Tibial nerve (tissue), 4 donors: ENCODE measurements around the gene GDI2. TPM values are rescaled to one million over a fixed set of nuclear protein-coding genes. Genes with fewer than 3 reads are reported as not detected.

Experiments used
- DNase-seq, 2 donors: peaks; one replicate each; pipeline ENCODE4 v3.0.0-alpha.2; 2019; ENCODE audit warnings: low spot score in 2 of 2
- H3K27ac ChIP-seq, 4 donors: fragments of 200-600 bp; sonication (generic) in 3 of 4; one replicate each; pipeline ENCODE4 v1.5.1; 2017 to 2019; ENCODE audit warnings: mild to moderate bottlenecking in 1 of 4
- H3K27me3 ChIP-seq, 2 donors: fragments of 200-600 bp; sonication (generic) in 1 of 2; one replicate each; pipeline versions ENCODE4 v1.5.1 to v1.6.0; 2017 to 2019
- H3K36me3 ChIP-seq, 3 donors: fragments of 200-600 bp; sonication (generic); one replicate each; pipeline ENCODE4 v1.5.1; 2018 to 2019
- H3K4me1 ChIP-seq, 4 donors: fragments of 200-600 bp; sonication (generic) in 3 of 4; one replicate each; pipeline ENCODE4 v1.5.1; 2017 to 2019
- H3K4me3 ChIP-seq, 4 donors: fragments of 200-600 bp; sonication (generic) in 3 of 4; one replicate each; pipeline ENCODE4 v1.5.1; 2017 to 2019; ENCODE audit warnings: mild to moderate bottlenecking in 1 of 4, moderate library complexity in 1 of 4
- H3K9me3 ChIP-seq, 4 donors: fragments of 200-600 bp; sonication (generic) in 3 of 4; one replicate each; pipeline ENCODE4 v1.5.1; 2017 to 2019
- EP300 ChIP-seq, 2 donors: sonication (generic); formaldehyde crosslinking; IDR thresholded peaks; one replicate each; pipeline ENCODE4 v1.6.1; 2017; ENCODE audit warnings: antibody characterized with exemption in 2 of 2, mild to moderate bottlenecking in 1 of 2
- POLR2A ChIP-seq, 2 donors: fragments of 450-650 bp; IDR thresholded peaks; one replicate each; pipeline ENCODE4 v1.6.1; 2017; ENCODE audit warnings: antibody characterized with exemption in 2 of 2, mild to moderate bottlenecking in 2 of 2, moderate library complexity in 2 of 2
- WGBS, 2 donors: methylation state at CpG; one replicate each; pipeline ENCODE4 v1.1.5; 2018; 5-methylcytosine and 5-hydroxymethylcytosine counted together
- total RNA-seq, 4 donors: library from RNA; depleted of rRNA; stranded (reverse); fragments of >200 nt; gene quantifications; one replicate each; pipeline ENCODE4 v1.1.0, GENCODE V29; 2016
- TF ChIP-seq, protein P1 (sequence below), 5 experiments: fragments of 200-600 bp in 3 of 5; fragments of 450-650 bp in 2 of 5; sonication (generic) in 3 of 5; IDR thresholded peaks; one replicate each; pipeline ENCODE4 v1.5.1; 2016 to 2019; ENCODE audit warnings: antibody characterized with exemption in 5 of 5, mild to moderate bottlenecking in 3 of 5, moderate library complexity in 2 of 5

GDI2 gene
- total RNA-seq, 4 donors from 2014 or later, result 175 to 225 (median 199) TPM

DNA sequence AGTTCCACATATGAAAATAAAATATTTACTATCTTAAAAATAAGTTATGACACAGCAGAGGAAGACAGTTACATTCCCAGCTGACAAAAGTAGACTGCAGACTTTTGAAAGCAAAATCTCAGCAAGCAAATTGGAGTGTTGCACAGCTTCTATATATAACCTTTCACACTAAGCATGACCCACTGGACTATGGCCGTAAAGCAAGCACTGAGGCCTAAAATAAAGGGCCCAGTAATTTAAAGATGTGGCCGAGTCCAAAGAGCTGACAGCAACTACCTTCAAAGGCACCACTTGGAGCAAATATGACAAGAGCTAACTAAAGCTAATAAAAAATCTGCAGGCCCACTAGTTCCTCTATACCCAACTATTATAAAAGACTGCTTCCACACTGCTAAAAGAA is 6.5 kb downstream of the GDI2 start:
- Histone ChIP-seq H3K36me3 (no peaks in the 10 kb centered on the region), H3K4me1 (peaks cover 0 to 66% (median 28%) of the 10 kb centered on the region in 4 donors), H3K9me3 (no peaks in the 10 kb centered on the region), H3K4me3 (no peak overlapping the region), H3K27ac (no peak overlapping the region), H3K27me3 (no peaks in the 10 kb centered on the region)
- WGBS, 2 donors, result 30 to 34% methylated on average over 2 of the region's 2 CpGs
- no peak for DNase-seq
- TF ChIP-seq POLR2A (IDR thresholded peaks at IDR 0.05) (no peak), EP300 (IDR thresholded peaks at IDR 0.05) (no peak)
- TF ChIP-seq, protein P1, sequence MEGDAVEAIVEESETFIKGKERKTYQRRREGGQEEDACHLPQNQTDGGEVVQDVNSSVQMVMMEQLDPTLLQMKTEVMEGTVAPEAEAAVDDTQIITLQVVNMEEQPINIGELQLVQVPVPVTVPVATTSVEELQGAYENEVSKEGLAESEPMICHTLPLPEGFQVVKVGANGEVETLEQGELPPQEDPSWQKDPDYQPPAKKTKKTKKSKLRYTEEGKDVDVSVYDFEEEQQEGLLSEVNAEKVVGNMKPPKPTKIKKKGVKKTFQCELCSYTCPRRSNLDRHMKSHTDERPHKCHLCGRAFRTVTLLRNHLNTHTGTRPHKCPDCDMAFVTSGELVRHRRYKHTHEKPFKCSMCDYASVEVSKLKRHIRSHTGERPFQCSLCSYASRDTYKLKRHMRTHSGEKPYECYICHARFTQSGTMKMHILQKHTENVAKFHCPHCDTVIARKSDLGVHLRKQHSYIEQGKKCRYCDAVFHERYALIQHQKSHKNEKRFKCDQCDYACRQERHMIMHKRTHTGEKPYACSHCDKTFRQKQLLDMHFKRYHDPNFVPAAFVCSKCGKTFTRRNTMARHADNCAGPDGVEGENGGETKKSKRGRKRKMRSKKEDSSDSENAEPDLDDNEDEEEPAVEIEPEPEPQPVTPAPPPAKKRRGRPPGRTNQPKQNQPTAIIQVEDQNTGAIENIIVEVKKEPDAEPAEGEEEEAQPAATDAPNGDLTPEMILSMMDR (IDR thresholded peaks at IDR 0.05), result no peak

DNA sequence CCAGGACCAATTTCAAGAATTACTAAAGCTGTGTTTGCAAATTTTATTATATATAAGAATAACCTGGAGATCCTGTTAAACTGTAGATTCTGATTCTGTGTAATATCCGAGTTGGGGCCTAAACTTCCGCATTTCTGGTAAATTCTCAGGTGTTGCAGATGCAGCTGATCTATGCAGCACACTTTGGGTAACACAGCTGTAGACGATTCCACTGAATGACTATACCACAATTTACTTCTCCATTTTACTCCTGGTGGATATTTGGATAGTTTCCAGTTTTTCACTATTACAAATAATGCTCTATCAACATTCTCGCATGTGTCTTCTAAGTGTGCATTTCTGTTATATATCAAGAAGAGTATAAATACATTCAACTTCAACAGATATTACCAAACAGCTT is 7.5 kb downstream of the GDI2 start:
- no peak for DNase-seq
- no peak for TF ChIP-seq EP300 (IDR thresholded peaks at IDR 0.05)
- TF ChIP-seq, protein P1 (IDR thresholded peaks at IDR 0.05), result no peak
- TF ChIP-seq POLR2A (IDR thresholded peaks at IDR 0.05), result no peak
- Histone ChIP-seq H3K27ac (no peak overlapping the region), H3K4me3 (no peak overlapping the region), H3K9me3 (no peaks in the 10 kb centered on the region), H3K4me1 (peaks cover 0 to 65% (median 21%) of the 10 kb centered on the region in 4 donors), H3K36me3 (no peaks in the 10 kb centered on the region), H3K27me3 (no peaks in the 10 kb centered on the region)
- WGBS, 2 donors, result 83% methylated on average over 4 of the region's 4 CpGs

GRCh38 chr10:5805260-5805659 is 8.0 kb downstream of the GDI2 start:
- Histone ChIP-seq H3K27ac (no peak overlapping the region), H3K9me3 (no peaks in the 10 kb centered on the region), H3K36me3 (peaks cover 0 to 2% (median 0%) of the 10 kb centered on the region in 3 donors), H3K27me3 (no peaks in the 10 kb centered on the region), H3K4me1 (peaks cover 0 to 61% (median 18%) of the 10 kb centered on the region in 4 donors), H3K4me3 (no peak overlapping the region)
- 93 to 98% methylated on average over 2 of the region's 2 CpGs for WGBS, 2 donors
- no peak for DNase-seq
- TF ChIP-seq, protein P1 (IDR thresholded peaks at IDR 0.05), result no peak
- TF ChIP-seq EP300 (IDR thresholded peaks at IDR 0.05), result no peak
- no peak for TF ChIP-seq POLR2A (IDR thresholded peaks at IDR 0.05)

GRCh38 chr10:5804386-5804785 is 8.8 kb downstream of the GDI2 start:
- Histone ChIP-seq H3K9me3 (no peaks in the 10 kb centered on the region), H3K27ac (no peak overlapping the region), H3K4me3 (no peak overlapping the region), H3K4me1 (peaks cover 0 to 52% (median 11%) of the 10 kb centered on the region in 4 donors), H3K27me3 (no peaks in the 10 kb centered on the region), H3K36me3 (peaks cover 0 to 11% (median 0%) of the 10 kb centered on the region in 3 donors)
- TF ChIP-seq POLR2A (IDR thresholded peaks at IDR 0.05) (no peak), EP300 (IDR thresholded peaks at IDR 0.05) (no peak)
- TF ChIP-seq, protein P1 (IDR thresholded peaks at IDR 0.05), result no peak
- 80 to 91% methylated on average over 4 of the region's 4 CpGs for WGBS, 2 donors
- no peak for DNase-seq

DNA sequence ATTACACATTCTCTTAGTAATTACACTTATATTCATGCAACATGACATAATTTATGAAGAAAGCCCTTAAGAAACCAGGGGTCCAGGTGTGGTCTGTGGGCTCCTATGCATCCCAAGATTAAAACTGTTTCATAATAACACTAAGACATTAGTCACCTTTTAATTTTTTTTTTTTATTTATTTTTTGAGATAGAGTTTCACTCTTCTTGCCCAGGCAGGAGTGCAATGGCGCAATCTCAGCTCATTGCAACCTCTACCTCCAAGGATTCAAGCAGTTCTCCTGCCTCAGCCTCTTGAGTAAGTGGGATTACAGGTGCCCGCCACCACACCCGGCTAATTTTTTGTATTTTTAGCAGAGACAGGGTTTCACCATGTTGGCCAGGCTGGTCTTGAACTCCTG is 12.5 kb downstream of the GDI2 start:
- H3K9me3 ChIP-seq, result no peaks in the 10 kb centered on the region
- no peak overlapping the region for H3K27ac ChIP-seq
- H3K36me3 ChIP-seq, result peaks cover 0 to 46% (median 6%) of the 10 kb centered on the region in 3 donors
- TF ChIP-seq POLR2A (IDR thresholded peaks at IDR 0.05) (no peak), EP300 (IDR thresholded peaks at IDR 0.05) (no peak)
- TF ChIP-seq, protein P1 (IDR thresholded peaks at IDR 0.05), result no peak
- peaks cover 0 to 25% (median 0%) of the 10 kb centered on the region in 4 donors for H3K4me1 ChIP-seq
- H3K4me3 ChIP-seq, result no peak overlapping the region
- no peaks in the 10 kb centered on the region for H3K27me3 ChIP-seq
- WGBS, 2 donors, result 97 to 100% methylated on average over 3 of the region's 3 CpGs
- DNase-seq, result no peak
